SK-N-MC (cell line): ENCODE data around the gene TADA2B.

ENCODE experiments used
- DNase-seq: peaks from one replicate; pipeline ENCODE4 v3.0.0-alpha.2; 2011; ENCODE audit warnings: low read depth, low spot score
- H3K27ac ChIP-seq: fragments of 200-600 bp; sonication (generic); 2 replicates; pipeline ENCODE4 v1.5.1; 2016; ENCODE audit warnings: mixed run types
- H3K36me3 ChIP-seq: fragments of 200-600 bp; sonication (generic); 2 replicates; pipeline ENCODE4 v1.6.1; 2017; ENCODE audit warnings: antibody characterized with exemption, low read length, mixed read lengths; ENCODE audit not compliant: insufficient read depth
- H3K4me3 ChIP-seq: fragments of 200-600 bp; sonication (generic); 2 replicates; pipeline ENCODE4 v1.5.1; 2016
- H3K9ac ChIP-seq: fragments of 200-600 bp; sonication (generic); 2 replicates; pipeline ENCODE4 v1.8.0; 2017; ENCODE audit warnings: mixed run types, mixed read lengths; ENCODE audit not compliant: insufficient read length
- H3K9me3 ChIP-seq: fragments of 200-600 bp; sonication (generic); 2 replicates; pipeline ENCODE4 v1.6.1; 2017; ENCODE audit warnings: low read depth, mild to moderate bottlenecking, antibody characterized with exemption, low read length, moderate library complexity, mixed read lengths
- EZH2 ChIP-seq: fragments of 200-600 bp; sonication (generic); IDR thresholded peaks from one replicate; pipeline ENCODE4 v1.6.1; 2017; ENCODE audit warnings: antibody characterized with exemption
- FOXP2 ChIP-seq: optimal IDR thresholded peaks from 2 replicates; pipeline ENCODE3; 2011; ENCODE audit warnings: mild to moderate bottlenecking, moderate library complexity; ENCODE audit not compliant: insufficient read depth; ENCODE audit errors: extremely low read length, control extremely low read depth
- POLR2AphosphoS5 ChIP-seq: IDR thresholded peaks from 2 replicates; pipeline ENCODE4 v1.6.1; 2012; ENCODE audit warnings: mild to moderate bottlenecking, low read depth, low read length, borderline replicate concordance

TADA2B gene

GRCh38 chr4:7052923-7053715, 9.9 kb downstream of the TADA2B start:
- DNase-seq = no peak
- no peak overlapping the region for H3K27ac ChIP-seq
- H3K4me3 ChIP-seq = no peak overlapping the region
- TF ChIP-seq FOXP2 (no peak), POLR2AphosphoS5 (no peak), EZH2 (no peak)
- H3K9ac ChIP-seq = no peak overlapping the region
- no peaks in the 10 kb centered on the region for H3K36me3 ChIP-seq
- no peaks in the 10 kb centered on the region for H3K9me3 ChIP-seq

- no peak overlapping the region for H3K9ac ChIP-seq
- TF ChIP-seq POLR2AphosphoS5 (no peak), FOXP2 (no peak), EZH2 (no peak)
These were observed 11.1 kb downstream of the TADA2B start for GRCh38 chr4:7054106-7054880.

GRCh38 chr4:7055111-7055989, 12.2 kb downstream of the TADA2B start:
- no peak overlapping the region for H3K27ac ChIP-seq

More at GRCh38 chr4:7054106-7054880, 11.1 kb downstream of the TADA2B start:
- H3K9me3 ChIP-seq = no peaks in the 10 kb centered on the region
- no peak overlapping the region for H3K27ac ChIP-seq
- no peaks in the 10 kb centered on the region for H3K36me3 ChIP-seq
- DNase-seq = no peak
- no peak overlapping the region for H3K4me3 ChIP-seq

GRCh38 chr4:7055990-7056325, 12.8 kb downstream of the TADA2B start:
- Histone ChIP-seq H3K9ac (no peak overlapping the region), H3K9me3 (no peaks in the 10 kb centered on the region), H3K27ac (no peak overlapping the region), H3K4me3 (no peak overlapping the region), H3K36me3 (peaks cover 9% of the 10 kb centered on the region; the same call in 1 of the 2 replicates)
- DNase-seq = no peak
- TF ChIP-seq EZH2 (no peak), POLR2AphosphoS5 (no peak), FOXP2 (no peak)

More at GRCh38 chr4:7055111-7055989, 12.2 kb downstream of the TADA2B start:
- TF ChIP-seq POLR2AphosphoS5 (no peak), FOXP2 (no peak), EZH2 (no peak)
- Histone ChIP-seq H3K36me3 (peaks cover 4% of the 10 kb centered on the region; the same call in 1 of the 2 replicates), H3K9me3 (no peaks in the 10 kb centered on the region), H3K4me3 (no peak overlapping the region), H3K9ac (no peak overlapping the region)
- DNase-seq = no peak

- Histone ChIP-seq H3K9ac (no peak overlapping the region), H3K4me3 (no peak overlapping the region), H3K36me3 (peaks cover 30% of the 10 kb centered on the region), H3K9me3 (no peaks in the 10 kb centered on the region), H3K27ac (no peak overlapping the region)
- no peak for TF ChIP-seq EZH2
- no peak for TF ChIP-seq FOXP2
- no peak for TF ChIP-seq POLR2AphosphoS5
- DNase-seq = no peak
These were observed 15.6 kb downstream of the TADA2B start for GRCh38 chr4:7058792-7059191.

GRCh38 chr4:7059662-7060061, 16.5 kb downstream of the TADA2B start:
- no peak overlapping the region for H3K4me3 ChIP-seq
- H3K36me3 ChIP-seq = peaks cover 32% of the 10 kb centered on the region
- H3K9me3 ChIP-seq = no peaks in the 10 kb centered on the region
- TF ChIP-seq FOXP2 = no peak
- TF ChIP-seq EZH2 = no peak
- no peak for TF ChIP-seq POLR2AphosphoS5
- H3K9ac ChIP-seq = no peak overlapping the region
- DNase-seq = no peak
- no peak overlapping the region for H3K27ac ChIP-seq

- no peaks in the 10 kb centered on the region for H3K9me3 ChIP-seq
- no peak overlapping the region for H3K4me3 ChIP-seq
- peaks cover 36% of the 10 kb centered on the region for H3K36me3 ChIP-seq
- no peak overlapping the region for H3K9ac ChIP-seq
- H3K27ac ChIP-seq = no peak overlapping the region
- no peak for DNase-seq
- TF ChIP-seq POLR2AphosphoS5 (no peak), FOXP2 (no peak), EZH2 (no peak)
These were observed 17.4 kb downstream of the TADA2B start for GRCh38 chr4:7060346-7061150.

- H3K4me3 ChIP-seq = no peak overlapping the region
- H3K9me3 ChIP-seq = no peaks in the 10 kb centered on the region
- H3K9ac ChIP-seq = no peak overlapping the region
- no peak for DNase-seq
- H3K27ac ChIP-seq = no peak overlapping the region
- peaks cover 36% of the 10 kb centered on the region for H3K36me3 ChIP-seq
- TF ChIP-seq EZH2 (no peak), FOXP2 (no peak), POLR2AphosphoS5 (no peak)
These were observed 18.6 kb downstream of the TADA2B start for GRCh38 chr4:7061815-7062214.
